Activated T-cell treated with anti-CD3 and anti-CD28 coated beads, Interleukin-2, amount 50 U/mL, for 4 hours (primary cell): ENCODE data around the gene ACKR4. TPM values are rescaled to one million over a fixed set of nuclear protein-coding genes. Genes with fewer than 3 reads are reported as not detected.
A peak's percentile ranks its signal among the peaks of the same experiment; 100 is the strongest.
"Not testable (repeated sequence)": the region's sequence is repeated elsewhere in the genome, so short reads cannot be mapped to it uniquely, and the experiment has no call there.

ENCODE experiments used
- ATAC-seq, 2 donors: fragments of 200-7000 bp; cut with Tn5 transposase; one replicate each; pipeline ENCODE4 v1.10.0; 2021
- DNase-seq: peaks from one replicate; pipeline ENCODE4 v3.0.0-alpha.2; 2020
- H3K27me3 Mint-ChIP-seq: one replicate; pipeline ENCODE4 v1.8.0; 2021; ENCODE audit warnings: low read depth, mixed read lengths
- H3K36me3 Mint-ChIP-seq: one replicate; pipeline ENCODE4 v1.8.0; 2022; ENCODE audit warnings: mixed read lengths; ENCODE audit not compliant: insufficient read depth
- H3K4me1 Mint-ChIP-seq: one replicate; pipeline ENCODE4 v1.8.0; 2021; ENCODE audit warnings: low read depth, mixed read lengths
- H3K4me3 Mint-ChIP-seq: one replicate; pipeline ENCODE4 v1.8.0; 2021; ENCODE audit warnings: mild to moderate bottlenecking, moderate library complexity, mixed read lengths
- H3K9me3 Mint-ChIP-seq: one replicate; pipeline ENCODE4 v1.8.0; 2021; ENCODE audit warnings: mixed read lengths
- total RNA-seq, 3 donors: library from RNA; stranded (reverse); gene quantifications; one replicate each; pipeline ENCODE4 v1.2.1, GENCODE V29; 2021

Gene ACKR4
- total RNA-seq, 3 donors from 2014 or later, result not detected

- no peak for DNase-seq
- peaks cover 11% of the 10 kb centered on the region for H3K4me1 Mint-ChIP-seq
- ATAC-seq, result peak; percentile 23 to 61
- H3K4me3 Mint-ChIP-seq, result no peak overlapping the region
- peaks cover 41% of the 10 kb centered on the region for H3K36me3 Mint-ChIP-seq
- no peaks in the 10 kb centered on the region for H3K9me3 Mint-ChIP-seq
- no peaks in the 10 kb centered on the region for H3K27me3 Mint-ChIP-seq
These were observed 27.9 kb upstream of the ACKR4 start for GRCh38 chr3:132569153-132569552.

GRCh38 chr3:132569580-132569979 is 27.5 kb upstream of the ACKR4 start:
- ATAC-seq (no peak), DNase-seq (no peak)
- Mint-ChIP-seq H3K9me3 (no peaks in the 10 kb centered on the region), H3K4me3 (no peak overlapping the region), H3K36me3 (peaks cover 39% of the 10 kb centered on the region), H3K27me3 (no peaks in the 10 kb centered on the region), H3K4me1 (peaks cover 11% of the 10 kb centered on the region)

DNA sequence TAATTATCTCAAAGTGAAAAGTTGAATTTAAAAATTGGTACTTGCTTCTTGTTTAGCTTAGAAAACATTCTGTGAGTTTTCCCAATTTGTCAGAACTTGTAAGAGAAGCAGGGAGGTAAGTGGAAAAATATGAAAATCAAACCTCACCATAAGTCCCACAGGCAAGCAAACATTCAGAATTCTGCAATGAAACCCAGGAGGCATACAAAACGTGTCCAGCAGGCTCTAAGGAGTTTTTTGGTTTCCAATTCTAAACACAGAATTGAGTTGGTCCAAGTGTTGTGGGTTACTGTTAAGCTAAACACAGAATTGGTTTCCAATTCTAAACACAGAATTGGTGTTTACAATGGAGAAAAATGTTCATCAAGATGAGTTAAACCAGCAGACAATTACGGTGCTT is 27.1 kb upstream of the ACKR4 start:
- ATAC-seq (no peak), DNase-seq (no peak)
- no peaks in the 10 kb centered on the region for H3K9me3 Mint-ChIP-seq
- no peak overlapping the region for H3K4me3 Mint-ChIP-seq
- H3K27me3 Mint-ChIP-seq, result no peaks in the 10 kb centered on the region
- peaks cover 11% of the 10 kb centered on the region for H3K4me1 Mint-ChIP-seq
- H3K36me3 Mint-ChIP-seq, result peaks cover 39% of the 10 kb centered on the region

DNA sequence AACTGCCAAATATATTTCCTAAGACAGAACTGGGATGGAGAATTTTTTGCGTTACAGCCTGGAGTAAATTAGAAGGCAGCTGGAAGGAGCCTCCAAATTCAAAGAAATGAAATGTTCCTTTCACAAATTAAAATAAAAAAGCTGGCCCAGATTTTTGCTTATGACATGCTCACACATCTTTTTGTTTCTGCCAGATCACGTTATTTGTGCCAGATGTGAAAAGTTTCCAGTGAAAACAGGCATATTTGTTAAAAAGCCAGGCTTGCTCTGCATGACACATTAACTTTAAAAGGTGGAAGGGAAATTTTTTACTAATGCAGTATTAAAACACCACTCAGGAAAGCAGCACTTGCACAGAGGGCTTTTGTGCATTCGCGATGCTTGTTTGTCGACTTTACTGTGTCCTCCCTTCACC is 23.3 kb upstream of the ACKR4 start:
- H3K4me1 Mint-ChIP-seq, result peaks cover 8% of the 10 kb centered on the region
- no peaks in the 10 kb centered on the region for H3K9me3 Mint-ChIP-seq
- no peak for ATAC-seq
- H3K4me3 Mint-ChIP-seq, result no peak overlapping the region
- H3K27me3 Mint-ChIP-seq, result no peaks in the 10 kb centered on the region
- no peak for DNase-seq
- peaks cover 56% of the 10 kb centered on the region for H3K36me3 Mint-ChIP-seq

DNA sequence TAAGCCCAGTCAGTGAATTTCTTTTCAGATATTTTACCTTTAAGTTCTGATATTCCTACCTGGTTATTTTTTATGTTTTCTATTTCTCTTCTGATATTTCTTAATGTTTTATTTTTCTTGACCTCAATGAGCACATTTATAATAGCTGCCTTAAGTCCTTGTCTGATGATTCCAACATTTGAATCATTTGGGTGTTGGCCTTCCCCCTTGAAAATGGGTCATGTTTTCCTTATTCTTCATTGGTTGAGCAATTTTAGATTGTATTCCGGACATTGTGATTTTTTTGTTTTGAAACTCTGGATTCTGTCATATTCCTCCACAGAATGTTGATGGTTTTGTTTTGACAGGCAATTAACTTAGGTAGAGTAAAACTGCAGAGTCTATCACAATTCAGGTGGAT is 9.7 kb upstream of the ACKR4 start:
- no peaks in the 10 kb centered on the region for H3K27me3 Mint-ChIP-seq
- no peak for DNase-seq
- peaks cover 41% of the 10 kb centered on the region for H3K36me3 Mint-ChIP-seq
- peaks cover 12% of the 10 kb centered on the region for H3K9me3 Mint-ChIP-seq
- ATAC-seq, result no peak
- H3K4me1 Mint-ChIP-seq, result no peaks in the 10 kb centered on the region
- no peak overlapping the region for H3K4me3 Mint-ChIP-seq

DNA sequence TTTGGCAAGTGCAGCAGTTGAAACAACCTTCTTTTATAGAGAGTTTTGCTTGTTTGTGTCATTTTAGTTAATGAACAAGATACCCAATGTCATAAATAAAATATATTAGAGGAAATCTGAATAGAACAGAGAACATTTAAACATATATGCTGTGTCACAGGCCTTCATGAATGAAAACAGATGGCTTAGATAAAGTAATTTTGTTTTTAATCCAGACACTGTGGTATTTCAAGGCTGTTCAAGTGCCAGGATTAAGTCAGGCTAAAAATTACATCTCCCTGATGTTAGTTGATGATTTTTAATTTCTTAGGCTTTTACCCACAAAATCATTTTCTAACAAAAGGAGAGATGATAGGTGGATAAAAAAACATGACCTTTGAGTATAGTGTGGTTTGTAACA is 4.9 kb upstream of the ACKR4 start:
- ATAC-seq, result no peak
- peaks cover 2% of the 10 kb centered on the region for H3K4me1 Mint-ChIP-seq

GRCh38 chr3:132593241-132593946 is 3.7 kb upstream of the ACKR4 start:
- H3K4me1 Mint-ChIP-seq, result peaks cover 2% of the 10 kb centered on the region
- no peak overlapping the region for H3K4me3 Mint-ChIP-seq
- ATAC-seq (no peak), DNase-seq (no peak)
- H3K27me3 Mint-ChIP-seq, result no peaks in the 10 kb centered on the region
- H3K36me3 Mint-ChIP-seq, result peaks cover 48% of the 10 kb centered on the region
- peaks cover 5% of the 10 kb centered on the region for H3K9me3 Mint-ChIP-seq

More for the DNA sequence above, 4.9 kb upstream of the ACKR4 start:
- Mint-ChIP-seq H3K9me3 (peaks cover 9% of the 10 kb centered on the region), H3K4me3 (no peak overlapping the region), H3K27me3 (no peaks in the 10 kb centered on the region), H3K36me3 (peaks cover 50% of the 10 kb centered on the region)
- no peak for DNase-seq

- Mint-ChIP-seq H3K9me3 (peaks cover 5% of the 10 kb centered on the region), H3K36me3 (peaks cover 50% of the 10 kb centered on the region), H3K27me3 (no peaks in the 10 kb centered on the region), H3K4me1 (peaks cover 2% of the 10 kb centered on the region), H3K4me3 (no peak overlapping the region)
- no peak for ATAC-seq
- DNase-seq, result no peak
These were observed 3.1 kb upstream of the ACKR4 start for GRCh38 chr3:132593947-132594323.

- Mint-ChIP-seq H3K36me3 (peaks cover 46% of the 10 kb centered on the region), H3K4me3 (no peak overlapping the region), H3K27me3 (no peaks in the 10 kb centered on the region), H3K9me3 (peaks cover 5% of the 10 kb centered on the region), H3K4me1 (peaks cover 2% of the 10 kb centered on the region)
- ATAC-seq, result no peak
- no peak for DNase-seq
These were observed 2.6 kb upstream of the ACKR4 start for GRCh38 chr3:132594498-132594897.

GRCh38 chr3:132595014-132595413 is 2.1 kb upstream of the ACKR4 start:
- Mint-ChIP-seq H3K9me3 (peaks cover 5% of the 10 kb centered on the region), H3K27me3 (no peaks in the 10 kb centered on the region), H3K4me3 (no peak overlapping the region), H3K36me3 (peaks cover 48% of the 10 kb centered on the region), H3K4me1 (peaks cover 2% of the 10 kb centered on the region)
- DNase-seq (no peak), ATAC-seq (no peak)

- peaks cover 2% of the 10 kb centered on the region for H3K4me1 Mint-ChIP-seq
- DNase-seq (no peak), ATAC-seq (no peak)
- no peaks in the 10 kb centered on the region for H3K9me3 Mint-ChIP-seq
- H3K36me3 Mint-ChIP-seq, result peaks cover 36% of the 10 kb centered on the region
- no peaks in the 10 kb centered on the region for H3K27me3 Mint-ChIP-seq
- H3K4me3 Mint-ChIP-seq, result no peak overlapping the region
These were observed 744 bp upstream of the ACKR4 start for GRCh38 chr3:132596326-132596725.

DNA sequence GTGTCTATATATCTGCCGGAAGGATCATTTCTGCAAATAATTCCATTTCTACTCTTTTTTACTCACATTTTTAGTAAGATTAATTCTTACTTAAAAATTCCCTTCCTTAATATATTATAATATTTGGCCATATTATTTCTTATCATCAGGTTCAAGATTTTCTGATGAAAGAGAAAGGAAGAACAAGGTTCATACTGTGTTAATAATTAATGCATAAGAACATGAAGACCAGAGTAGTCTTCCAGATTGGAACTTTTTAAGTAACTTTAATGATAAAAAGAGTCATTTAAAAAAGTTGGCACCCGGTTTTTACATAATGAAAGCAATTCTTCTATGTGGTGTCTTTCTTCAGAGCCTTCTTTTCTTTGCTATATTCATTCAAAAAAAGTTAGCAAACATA is 590 bp downstream of the ACKR4 start:
- H3K27me3 Mint-ChIP-seq, result no peaks in the 10 kb centered on the region
- H3K4me3 Mint-ChIP-seq, result no peak overlapping the region
- H3K9me3 Mint-ChIP-seq, result no peaks in the 10 kb centered on the region
- no peak for ATAC-seq
- H3K4me1 Mint-ChIP-seq, result peaks cover 2% of the 10 kb centered on the region
- H3K36me3 Mint-ChIP-seq, result peaks cover 34% of the 10 kb centered on the region
- no peak for DNase-seq

DNA sequence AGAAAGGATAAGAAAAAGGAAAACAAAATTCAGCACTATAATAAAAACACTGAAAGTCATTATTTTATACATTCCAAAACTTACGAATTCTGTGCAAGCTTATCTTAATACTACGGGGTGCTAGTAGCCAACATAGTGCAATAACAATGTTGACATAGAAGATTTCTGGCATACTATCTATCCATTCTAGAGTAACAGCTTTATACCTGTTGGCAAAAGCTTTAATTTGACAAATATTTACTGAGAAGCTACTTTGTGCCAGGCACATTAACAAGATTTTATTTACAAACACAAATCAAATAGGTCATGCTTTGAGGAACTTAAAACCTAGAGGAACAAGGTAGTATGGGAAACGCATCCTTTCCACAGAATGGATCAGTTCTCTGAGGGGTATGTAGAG is 1.1 kb downstream of the ACKR4 start:
- DNase-seq, result no peak
- Mint-ChIP-seq H3K4me3 (no peak overlapping the region), H3K9me3 (no peaks in the 10 kb centered on the region), H3K4me1 (peaks cover 2% of the 10 kb centered on the region), H3K27me3 (no peaks in the 10 kb centered on the region), H3K36me3 (peaks cover 37% of the 10 kb centered on the region)
- no peak for ATAC-seq

GRCh38 chr3:132600614-132601013 is 3.5 kb downstream of the ACKR4 start:
- H3K4me3 Mint-ChIP-seq, H3K27me3 Mint-ChIP-seq, DNase-seq, H3K9me3 Mint-ChIP-seq, ATAC-seq, H3K4me1 Mint-ChIP-seq: not testable (repeated sequence)
- H3K36me3 Mint-ChIP-seq, result peaks cover 41% of the 10 kb centered on the region

DNA sequence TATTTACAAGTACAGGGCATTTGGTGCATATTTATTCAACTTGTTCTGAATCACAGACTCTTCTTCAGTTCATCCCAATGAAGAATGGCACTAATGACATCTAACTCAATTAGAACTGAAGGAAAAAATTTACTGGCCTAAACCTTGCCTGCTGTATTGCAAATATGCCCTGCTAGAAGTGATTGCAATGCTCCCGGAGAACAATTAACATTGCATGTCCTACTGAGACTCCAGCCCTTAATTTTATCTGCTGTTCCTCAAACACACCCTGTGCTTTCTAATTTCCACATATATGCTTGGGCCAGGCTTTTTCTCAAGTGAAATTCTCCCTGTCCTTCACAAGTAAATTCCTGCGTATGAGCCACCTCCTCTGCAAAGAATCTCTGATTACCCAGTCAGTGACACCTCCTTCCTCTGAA is 8.3 kb downstream of the ACKR4 start:
- no peak overlapping the region for H3K4me3 Mint-ChIP-seq
- ATAC-seq, result no peak
- peaks cover 63% of the 10 kb centered on the region for H3K36me3 Mint-ChIP-seq

More for the DNA sequence above, 8.3 kb downstream of the ACKR4 start:
- peaks cover 8% of the 10 kb centered on the region for H3K9me3 Mint-ChIP-seq
- H3K27me3 Mint-ChIP-seq, result no peaks in the 10 kb centered on the region
- no peaks in the 10 kb centered on the region for H3K4me1 Mint-ChIP-seq
- no peak for DNase-seq
